GM21717 (cell line): ENCODE measurements around the gene CEACAM16.

ENCODE experiments used
- ATAC-seq: cut with Tn5 transposase; IDR thresholded peaks from one replicate; pipeline ENCODE4 v1.9.1; 2021; ENCODE audit warnings: mild to moderate bottlenecking, moderate library complexity; ENCODE audit not compliant: unreplicated experiment

Gene CEACAM16

DNA sequence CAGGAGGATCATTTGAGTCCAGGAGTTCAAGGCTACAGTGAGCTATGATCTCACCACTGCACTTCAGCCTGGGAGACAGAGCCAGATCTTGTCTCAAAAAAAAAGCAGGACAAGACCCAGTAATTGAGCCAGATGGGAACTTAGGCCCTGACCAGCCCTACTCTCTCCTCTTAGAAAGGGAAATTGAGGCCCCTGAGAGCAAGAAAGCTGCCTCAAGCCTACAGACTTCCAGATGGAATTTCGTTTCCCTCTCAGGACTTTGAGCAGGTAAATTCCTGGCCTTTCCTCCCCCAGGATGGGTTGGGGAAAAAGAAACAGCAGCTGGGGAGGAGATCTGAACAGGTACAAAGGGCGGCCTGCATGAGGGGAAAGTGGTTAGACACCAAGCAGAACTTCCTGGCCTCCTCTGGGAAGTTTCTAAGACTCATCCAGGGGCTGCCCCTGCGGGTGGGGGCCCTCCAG, 46.0 kb downstream of the CEACAM16 start:
- ATAC-seq = no peak

DNA sequence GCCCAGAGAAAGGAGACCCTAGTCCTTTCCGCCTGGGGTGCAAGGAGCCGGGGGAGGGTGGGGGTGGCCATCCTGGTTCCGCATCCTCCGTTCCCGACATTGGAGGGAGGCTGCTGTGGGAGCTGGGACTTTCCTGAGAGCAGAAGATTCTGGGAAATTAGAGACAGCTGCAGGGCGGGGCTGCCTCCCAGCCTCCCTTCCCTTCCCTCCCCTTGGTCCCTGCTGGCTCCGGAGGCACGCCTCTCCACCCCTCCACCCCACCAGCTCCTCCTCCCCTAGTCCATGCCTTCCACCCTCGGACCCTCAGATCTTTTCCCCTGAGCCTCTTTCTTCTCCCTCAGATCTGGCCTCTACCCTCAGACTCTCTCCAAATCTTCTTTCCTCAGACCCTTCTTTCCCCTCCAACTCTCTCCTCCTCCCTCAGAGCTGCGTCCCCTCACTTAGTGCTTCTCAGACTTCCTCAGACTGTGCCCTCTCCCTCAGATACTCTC, 46.4 kb downstream of the CEACAM16 start:
- ATAC-seq = no peak

DNA sequence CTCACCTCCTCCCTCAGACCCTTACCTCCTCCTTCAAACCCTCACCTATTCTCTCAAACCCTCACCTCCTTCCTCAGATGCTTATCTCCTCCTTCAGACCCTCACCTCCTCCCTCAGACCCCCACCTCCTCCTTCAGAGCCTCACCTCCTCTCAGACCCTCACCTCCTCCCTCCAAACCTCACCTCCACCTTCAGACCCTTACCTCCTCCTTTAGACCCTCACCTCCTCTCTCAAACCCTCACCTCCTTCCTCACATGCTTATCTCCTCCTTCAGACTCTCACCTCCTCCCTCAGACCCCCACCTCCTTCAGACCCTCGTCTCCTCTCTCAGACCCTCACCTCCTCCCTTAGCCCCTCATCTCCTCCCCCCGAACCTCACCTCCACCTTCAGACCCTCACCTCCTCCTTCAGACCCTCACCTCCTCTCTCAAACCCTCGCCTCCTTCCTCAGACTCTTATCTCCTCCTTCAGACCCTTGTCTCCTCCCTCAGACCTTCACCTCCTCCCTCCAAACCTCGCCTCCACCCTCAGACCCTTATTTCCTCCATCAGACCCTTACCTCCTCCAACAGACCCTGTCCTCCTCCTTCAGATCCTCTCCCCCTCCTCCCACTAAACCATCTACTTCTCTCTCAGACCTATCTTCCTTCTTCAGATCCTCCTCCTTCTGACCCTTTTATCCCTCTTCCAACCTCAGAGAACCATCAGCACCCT, 47.1 kb downstream of the CEACAM16 start:
- no peak for ATAC-seq

DNA sequence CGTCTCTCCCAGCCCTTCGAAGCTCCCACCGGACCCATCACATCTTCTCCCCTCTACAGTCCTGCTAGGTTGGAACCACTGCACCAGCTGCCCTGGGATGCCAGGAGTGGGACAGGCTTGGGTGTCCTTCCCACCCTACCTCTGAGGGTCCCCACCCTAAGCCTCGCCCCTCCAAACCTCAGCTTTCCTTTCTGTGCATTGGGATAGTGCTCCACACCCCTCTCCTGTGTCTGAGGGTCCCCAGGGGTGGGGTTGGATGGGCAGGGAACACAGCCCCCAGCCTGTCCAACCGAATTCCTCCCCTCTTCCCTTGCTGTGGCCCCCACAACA, 47.6 kb downstream of the CEACAM16 start:
- no peak for ATAC-seq

DNA sequence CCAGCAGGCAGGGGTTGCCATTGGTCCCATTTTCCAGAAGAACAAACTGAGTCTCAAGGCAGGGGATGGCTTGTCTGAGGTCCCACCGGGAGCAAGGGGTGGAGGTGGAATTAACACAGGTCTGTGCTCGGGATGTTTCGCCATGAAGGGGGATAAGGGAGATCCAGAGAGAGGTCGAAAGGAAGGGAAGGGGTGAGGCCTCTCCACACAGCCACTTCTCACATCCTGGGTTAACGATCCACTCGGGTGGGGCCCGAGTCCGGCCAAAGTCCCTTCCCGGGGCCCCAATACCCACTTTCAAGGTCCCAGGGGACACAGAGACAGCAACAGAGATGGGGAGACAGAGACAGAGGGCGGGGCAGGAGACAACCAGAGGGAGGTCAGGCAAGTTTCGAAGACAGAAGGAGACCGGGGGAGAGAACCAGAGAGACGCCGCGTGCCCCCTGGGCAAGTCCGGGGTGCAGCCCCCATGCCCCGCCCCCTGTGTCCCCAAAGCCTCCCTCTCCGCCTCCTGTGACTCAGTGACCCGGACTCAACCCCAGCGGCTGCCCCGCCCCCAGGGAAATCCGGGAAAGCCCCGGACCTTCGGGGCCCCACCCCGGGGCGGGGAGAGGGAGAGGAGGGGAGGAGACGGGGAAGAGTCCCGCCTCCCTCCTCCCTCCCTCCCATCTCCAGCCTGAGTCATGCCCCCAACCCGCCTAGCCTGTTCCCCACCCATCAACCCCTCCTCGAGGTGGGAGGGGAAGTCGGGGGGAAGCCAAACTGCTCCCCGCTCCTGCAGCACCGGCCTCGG, 48.2 kb downstream of the CEACAM16 start:
- ATAC-seq = no peak

DNA sequence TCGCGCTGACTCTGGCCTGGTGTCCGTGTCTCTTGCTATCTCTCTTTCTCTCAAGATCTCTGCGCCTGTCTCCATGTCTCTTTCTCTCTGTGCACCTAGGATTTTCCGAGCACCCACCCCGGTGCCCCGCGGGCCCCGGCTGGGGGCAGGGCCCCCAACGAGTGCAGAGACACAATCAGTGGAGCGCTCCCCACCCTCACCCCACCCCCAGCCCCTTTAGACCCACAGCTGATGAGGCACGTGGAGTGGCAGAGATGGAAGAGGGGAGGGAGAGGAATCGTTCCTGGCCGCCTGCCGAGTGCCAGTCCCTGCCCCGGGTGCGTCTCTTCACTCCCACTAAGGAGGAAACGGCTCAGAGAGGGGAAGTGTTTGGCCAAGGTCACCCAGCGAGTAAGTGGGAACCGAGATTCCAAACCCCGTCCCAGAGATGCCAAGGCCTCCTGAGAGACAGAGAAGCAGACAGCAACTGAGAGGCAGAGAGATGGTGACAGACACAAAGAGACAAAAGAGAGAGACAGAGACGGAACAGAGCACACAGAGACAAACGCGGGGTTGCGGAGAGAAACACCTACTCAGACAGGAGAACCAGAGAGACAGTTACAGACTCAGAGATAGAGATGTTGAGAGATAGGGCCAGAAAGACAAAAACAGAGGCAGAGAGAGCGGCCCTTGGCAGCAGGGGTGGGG, 48.9 kb downstream of the CEACAM16 start:
- ATAC-seq = no peak

DNA sequence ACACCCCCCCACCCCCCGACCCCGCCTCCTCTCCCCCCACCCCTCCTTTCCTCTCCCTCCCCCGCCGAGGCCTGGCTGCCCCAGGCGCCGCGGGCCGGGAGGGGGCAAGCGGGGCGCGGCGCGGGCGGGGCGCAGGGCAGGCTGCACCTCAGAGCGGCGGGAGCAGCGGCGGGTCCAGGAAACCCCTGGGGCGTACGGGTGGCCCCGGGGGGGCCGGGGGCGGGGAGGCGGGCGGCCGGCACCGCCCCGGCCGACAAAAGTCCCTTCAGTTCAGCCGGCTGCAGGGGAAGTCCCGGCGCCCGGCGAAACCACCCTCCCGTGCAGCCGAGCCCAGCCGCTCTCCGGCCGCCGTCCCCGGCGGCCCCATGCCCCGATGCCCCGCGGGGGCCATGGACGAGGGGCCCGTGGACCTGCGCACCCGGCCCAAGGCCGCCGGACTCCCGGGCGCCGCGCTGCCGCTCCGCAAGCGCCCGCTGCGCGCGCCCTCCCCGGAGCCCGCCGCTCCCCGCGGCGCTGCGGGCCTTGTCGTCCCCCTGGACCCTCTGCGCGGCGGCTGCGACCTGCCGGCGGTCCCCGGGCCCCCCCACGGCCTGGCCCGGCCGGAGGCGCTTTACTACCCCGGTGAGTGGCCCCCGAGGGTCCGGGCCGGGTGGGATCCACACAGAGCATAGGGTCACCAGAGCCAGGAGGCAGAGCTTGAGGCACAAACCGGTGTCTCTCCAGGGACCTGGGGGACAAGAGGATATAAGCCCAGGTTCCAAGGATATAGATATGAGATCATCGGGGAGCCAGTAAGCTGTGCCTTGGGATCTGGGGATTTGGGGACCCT, 49.7 kb downstream of the CEACAM16 start, which contains the start of gene BCL3:
Gene BCL3 (plus strand): TSS at position 283 of the 829 bp plus-strand sequence. CDS start 83 bp downstream, at position 366.
- no peak for ATAC-seq

DNA sequence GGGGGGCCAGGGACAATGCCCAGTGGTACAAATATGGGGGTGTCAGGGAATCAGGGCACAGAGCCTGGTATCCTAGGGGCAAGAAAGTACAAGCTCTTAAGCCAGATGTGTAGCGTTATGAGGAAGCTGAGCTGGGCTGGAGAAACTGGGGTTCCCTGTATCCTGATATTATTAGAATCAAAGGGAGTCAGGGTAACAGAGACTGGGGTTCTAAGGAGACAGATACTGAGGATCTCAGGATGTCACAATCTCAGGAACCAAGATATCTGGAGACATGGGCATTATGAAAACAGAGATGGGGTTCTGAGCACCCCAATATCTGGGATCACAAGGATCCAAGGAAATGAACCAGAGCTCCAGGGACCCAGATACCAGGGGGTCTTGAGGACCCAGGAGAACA, 50.3 kb downstream of the CEACAM16 start:
- no peak for ATAC-seq

DNA sequence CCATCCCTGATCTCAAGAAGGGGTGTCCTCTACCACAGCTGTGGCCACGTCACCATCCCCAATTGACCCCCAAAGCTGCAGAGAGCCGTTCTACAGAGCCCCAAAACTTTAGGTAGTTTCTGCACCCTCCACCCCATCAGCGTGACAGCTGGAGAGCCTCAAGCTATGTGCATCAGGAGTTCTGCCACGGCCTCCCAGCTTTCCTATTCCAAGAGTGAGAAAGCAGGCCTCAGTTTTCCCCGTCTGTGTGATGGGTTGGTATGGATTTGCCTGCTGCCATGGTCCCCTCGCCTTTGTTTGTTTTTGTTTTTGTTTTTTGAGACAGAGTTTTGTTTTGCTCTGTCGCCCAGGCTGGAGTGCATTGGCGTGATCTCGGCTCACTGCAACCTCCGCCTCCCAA, 51.0 kb downstream of the CEACAM16 start:
- ATAC-seq = no peak

DNA sequence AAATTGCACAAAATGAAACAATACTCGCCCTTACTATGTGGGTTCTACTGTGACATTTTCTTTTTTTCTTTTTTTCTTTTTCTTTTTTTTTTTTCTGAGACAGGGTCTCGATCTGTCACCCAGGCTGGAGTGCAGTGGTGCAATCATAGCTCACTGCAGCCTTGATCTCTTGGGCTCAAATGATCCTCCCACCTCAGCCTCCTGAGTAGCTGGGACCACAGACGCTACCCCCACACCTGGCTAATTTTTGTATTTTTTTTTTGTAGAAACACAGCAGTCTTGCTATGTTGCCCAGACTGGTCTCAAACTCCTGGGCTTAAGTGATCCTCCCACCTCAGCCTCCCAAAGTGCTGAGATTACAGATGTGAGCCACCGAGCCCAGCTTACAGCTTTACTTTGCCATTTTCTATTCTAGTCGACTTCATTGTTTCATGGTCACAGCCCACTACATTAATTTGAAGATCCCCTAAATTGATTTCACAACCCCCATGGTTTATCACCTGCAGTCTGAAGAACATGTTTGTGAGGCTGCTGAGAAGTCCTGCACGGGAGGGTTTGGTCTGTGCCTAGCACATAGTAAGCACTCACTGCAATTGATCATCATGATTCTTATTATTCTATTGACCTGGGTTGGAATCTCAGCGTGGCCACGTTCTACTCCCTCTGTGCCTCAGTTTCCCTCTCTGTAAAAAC, 53.3 kb downstream of the CEACAM16 start:
- no peak for ATAC-seq

DNA sequence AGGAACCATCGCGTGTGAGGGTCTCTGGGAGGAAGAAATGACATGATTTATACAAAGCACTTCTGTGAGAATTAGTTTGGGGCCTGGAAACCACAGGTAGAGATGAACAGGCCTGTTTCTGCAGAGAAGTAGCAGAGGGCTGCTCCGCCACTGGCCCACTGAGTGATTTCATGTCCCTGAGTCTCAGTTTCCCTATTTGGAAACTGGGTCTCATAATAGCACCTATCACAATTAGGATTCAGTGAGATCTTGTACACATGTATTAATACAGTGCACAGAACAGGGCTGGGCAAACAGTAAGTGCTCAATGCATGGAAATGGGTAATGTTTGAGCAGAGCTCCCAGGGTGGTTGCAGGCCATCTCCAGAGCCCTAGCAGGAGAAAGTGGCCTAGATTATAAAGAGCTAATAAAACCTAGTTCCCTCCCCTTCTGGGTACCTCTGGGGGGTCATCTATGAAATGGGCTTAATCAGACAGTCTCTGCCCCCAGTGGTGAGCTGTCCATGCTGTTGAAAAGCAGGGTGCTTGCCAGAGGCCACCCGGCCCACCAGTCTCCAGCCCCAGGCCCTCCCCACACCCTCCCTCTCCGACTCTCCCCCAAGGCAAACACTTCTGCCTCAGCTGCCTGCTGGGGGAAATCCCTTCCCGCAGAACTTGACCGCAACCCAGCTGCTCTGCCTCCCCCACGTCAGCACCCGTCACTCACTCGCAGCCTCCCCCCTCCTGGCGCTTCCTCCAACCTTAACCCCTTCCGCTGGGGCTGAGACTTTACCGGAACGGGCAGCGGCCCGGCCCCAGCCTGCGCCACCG, 54.1 kb downstream of the CEACAM16 start:
- peak; percentile 54 for ATAC-seq

DNA sequence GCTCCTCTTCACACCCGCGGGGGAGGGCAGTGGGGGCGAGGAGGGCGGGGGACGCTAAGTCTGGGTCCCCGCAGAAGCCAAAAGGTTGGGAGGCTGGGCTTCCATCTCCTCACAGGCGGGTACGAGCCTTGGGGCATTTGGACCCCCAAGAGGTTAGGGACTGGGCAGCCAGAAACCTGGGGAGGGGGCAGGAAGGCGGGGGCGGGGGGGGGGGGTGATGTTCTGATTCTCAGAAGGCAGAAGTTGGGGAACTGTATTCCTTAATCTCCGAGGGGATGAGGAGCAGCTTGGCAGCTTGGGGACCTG, 54.6 kb downstream of the CEACAM16 start:
- no peak for ATAC-seq

DNA sequence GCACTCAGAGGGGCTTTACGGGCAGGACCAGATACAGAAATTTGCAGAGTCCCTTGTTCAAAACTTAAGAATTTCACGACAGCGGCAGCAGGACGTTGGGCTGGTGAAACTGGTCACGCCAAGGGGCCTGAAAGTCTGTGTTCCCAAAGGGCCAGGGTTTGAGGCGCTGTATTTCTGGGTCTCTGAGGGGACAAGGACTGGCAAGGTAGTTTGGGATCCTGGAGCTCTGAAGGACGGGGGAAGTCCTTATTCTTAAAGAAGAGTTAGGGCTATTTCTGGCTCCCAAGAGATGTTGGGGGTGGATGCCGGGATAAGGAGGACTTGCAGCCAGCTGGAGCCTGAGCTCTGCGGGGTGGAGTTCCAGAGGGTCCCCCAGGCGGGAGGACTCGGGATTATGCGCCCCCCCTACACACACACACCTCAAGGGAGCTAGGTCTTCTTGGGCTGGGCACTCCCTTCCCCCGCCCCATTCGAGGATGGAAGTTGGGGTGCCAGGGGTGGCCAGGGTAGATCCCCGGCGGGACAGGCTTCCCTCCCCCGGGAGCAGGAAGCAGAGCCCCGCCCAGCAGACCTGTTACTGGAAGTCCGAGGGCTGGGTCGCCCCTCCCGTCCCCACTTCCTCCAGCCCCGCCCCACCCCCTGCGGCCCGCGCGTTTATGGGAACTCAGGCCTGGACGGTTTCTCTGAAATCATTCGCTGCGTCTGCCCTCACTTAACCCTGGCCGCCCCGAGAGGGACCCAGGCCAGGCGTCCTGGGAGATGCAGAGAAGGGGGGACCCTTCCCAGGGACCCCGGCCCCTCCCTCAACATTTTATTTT, 55.2 kb downstream of the CEACAM16 start:
- ATAC-seq = no peak

DNA sequence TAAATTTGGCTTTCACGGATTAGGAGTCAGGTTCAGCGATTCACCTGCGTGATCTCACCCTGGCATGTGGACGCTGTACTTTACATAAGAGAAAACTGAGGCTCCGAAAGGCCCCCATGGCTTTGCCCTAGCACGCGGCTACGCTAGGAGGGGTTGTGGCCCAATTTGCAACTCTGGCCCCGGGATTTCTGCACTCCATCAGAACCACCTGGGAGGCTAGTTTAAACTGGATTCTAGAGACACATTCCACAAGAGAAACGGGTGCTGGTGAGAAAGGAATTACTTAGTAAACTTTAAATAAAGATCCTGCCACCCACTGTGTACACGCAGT, 55.8 kb downstream of the CEACAM16 start:
- no peak for ATAC-seq

DNA sequence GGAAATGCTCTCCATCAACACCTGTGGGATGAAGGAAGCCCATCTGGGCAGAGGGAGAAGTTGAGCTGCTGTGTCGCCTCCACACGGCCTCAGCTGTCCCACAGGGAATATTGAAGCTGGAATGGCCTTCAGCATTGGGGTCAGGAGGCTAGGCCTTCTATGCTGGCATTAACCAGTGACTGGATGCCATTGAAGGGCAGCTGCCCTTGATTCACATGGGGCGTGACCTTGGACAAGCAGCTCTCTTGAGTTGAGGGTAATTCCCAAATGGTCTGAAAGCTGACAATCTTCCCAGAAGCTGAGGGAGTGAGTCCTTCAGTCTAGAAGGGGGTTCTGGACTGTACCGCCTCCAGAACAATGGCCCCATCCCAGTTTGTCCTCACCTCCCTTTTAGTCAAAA, 56.3 kb downstream of the CEACAM16 start:
- ATAC-seq = no peak

DNA sequence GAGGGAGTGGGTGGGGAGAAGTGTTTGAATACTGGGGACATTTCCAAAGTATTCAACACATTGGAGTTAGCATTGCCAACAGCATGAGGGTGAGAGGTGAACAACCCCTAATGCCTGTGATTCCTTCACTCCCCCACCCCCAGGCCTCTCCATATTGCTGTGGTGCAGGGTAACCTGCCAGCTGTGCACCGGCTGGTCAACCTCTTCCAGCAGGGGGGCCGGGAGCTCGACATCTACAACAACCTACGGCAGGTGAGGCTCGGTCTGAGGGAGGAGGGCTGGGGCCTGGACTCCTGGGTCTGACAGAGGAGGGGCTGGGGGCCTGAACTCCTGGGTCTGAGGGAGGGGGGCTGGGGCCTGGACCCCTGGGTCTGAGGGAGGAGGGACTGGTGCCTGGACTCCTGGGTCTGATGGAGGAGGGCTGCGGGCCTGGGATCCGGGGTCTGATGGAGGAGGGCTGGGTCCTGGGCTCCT, 57.2 kb downstream of the CEACAM16 start:
- ATAC-seq = no peak

DNA sequence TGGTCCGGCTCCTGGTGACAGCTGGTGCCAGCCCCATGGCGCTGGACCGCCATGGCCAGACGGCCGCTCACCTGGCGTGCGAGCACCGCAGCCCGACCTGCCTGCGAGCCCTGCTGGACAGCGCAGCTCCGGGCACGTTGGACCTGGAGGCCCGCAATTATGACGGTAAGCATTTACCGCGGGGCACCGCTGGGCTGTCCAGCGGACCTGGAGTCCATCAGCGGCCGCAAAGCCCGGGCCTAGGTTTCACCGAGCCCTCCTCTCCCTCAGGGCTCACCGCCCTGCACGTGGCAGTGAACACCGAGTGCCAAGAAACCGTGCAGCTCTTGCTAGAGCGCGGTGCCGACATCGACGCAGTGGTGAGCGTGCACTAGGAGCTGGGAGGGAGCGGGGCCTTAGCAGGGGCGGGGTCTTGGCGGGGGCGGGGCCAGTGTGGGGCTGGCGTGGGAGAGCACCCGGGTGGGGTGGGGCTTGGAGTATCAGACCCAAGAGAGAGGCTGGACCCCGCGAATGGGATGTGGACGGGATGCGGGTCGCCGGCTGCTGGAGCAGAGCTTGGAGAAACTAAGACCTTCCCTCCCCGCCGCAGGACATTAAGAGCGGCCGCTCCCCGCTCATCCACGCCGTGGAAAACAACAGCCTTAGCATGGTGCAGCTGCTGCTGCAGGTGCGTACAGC, 58.2 kb downstream of the CEACAM16 start:
- ATAC-seq = no peak
